ENCODE measurements around the gene RALGAPA2.

- TF ChIP-seq CTCF (IDR thresholded peaks at IDR 0.05) (no peak), POLR2AphosphoS5 (IDR thresholded peaks at IDR 0.05) (no peak)
Observed at GRCh38 chr20:20454850-20455627, 257.4 kb downstream of the RALGAPA2 start.
